Astrocyte (in vitro differentiated cells and primary cell): ENCODE data around the gene SLC6A13. TPM values are rescaled to one million over a fixed set of nuclear protein-coding genes. Genes with fewer than 3 reads are reported as not detected.

ENCODE experiments used
- DNase-seq: peaks from one replicate; pipeline ENCODE4 v3.0.0-alpha.2; 2010; ENCODE audit warnings: low read depth
- FAIRE-seq: peaks from 2 replicates; lab custom pipeline; 2011; peaks lifted over from hg19 to GRCh38; lab: Jason Lieb, UNC
- H2AFZ ChIP-seq: 2 replicates; pipeline ENCODE4 v1.6.0; 2012; ENCODE audit warnings: low read depth, low read length, inconsistent platforms
- H3K27ac ChIP-seq: 2 replicates; pipeline ENCODE4 v1.5.1; 2011; ENCODE audit warnings: low read depth, low read length, inconsistent platforms
- H3K27me3 ChIP-seq: 2 replicates; pipeline ENCODE4 v1.6.0; 2011; ENCODE audit warnings: low read length, inconsistent platforms; ENCODE audit not compliant: insufficient read depth
- H3K36me3 ChIP-seq: 2 replicates; pipeline ENCODE4 v1.5.1; 2011; ENCODE audit warnings: low read length, inconsistent platforms; ENCODE audit not compliant: insufficient read depth
- H3K4me1 ChIP-seq: 2 replicates; pipeline ENCODE4 v1.5.1; 2011; ENCODE audit warnings: low read length, inconsistent platforms; ENCODE audit not compliant: insufficient read depth
- H3K4me2 ChIP-seq: 2 replicates; pipeline ENCODE4 v1.6.0; 2012; ENCODE audit warnings: low read length, inconsistent platforms
- H3K4me3 ChIP-seq: 2 replicates; pipeline ENCODE4 v1.5.1; 2011; ENCODE audit warnings: low read depth, mild to moderate bottlenecking, low read length, inconsistent platforms; ENCODE audit not compliant: insufficient read depth
- H3K79me2 ChIP-seq: 2 replicates; pipeline ENCODE4 v1.6.0; 2012; ENCODE audit warnings: mild to moderate bottlenecking, low read length, inconsistent platforms; ENCODE audit not compliant: insufficient read depth
- H3K9ac ChIP-seq: 2 replicates; pipeline ENCODE4 v1.6.0; 2012; ENCODE audit warnings: mild to moderate bottlenecking, low read length, inconsistent platforms
- H3K9me3 ChIP-seq: 2 replicates; pipeline ENCODE4 v1.5.1; 2012; ENCODE audit warnings: low read depth, mild to moderate bottlenecking, low read length, inconsistent platforms; ENCODE audit not compliant: insufficient read depth
- H4K20me1 ChIP-seq: 2 replicates; pipeline ENCODE4 v1.6.0; 2012; ENCODE audit warnings: low read length, inconsistent platforms; ENCODE audit not compliant: insufficient read depth
- H3K27ac Mint-ChIP-seq: one replicate; pipeline ENCODE4 v1.8.0; 2021; ENCODE audit warnings: mild to moderate bottlenecking, mixed read lengths; ENCODE audit not compliant: unreplicated experiment
- H3K27me3 Mint-ChIP-seq: one replicate; pipeline ENCODE4 v1.8.0; 2021; ENCODE audit warnings: low read depth, mixed read lengths; ENCODE audit not compliant: unreplicated experiment
- H3K36me3 Mint-ChIP-seq: one replicate; pipeline ENCODE4 v1.8.0; 2021; ENCODE audit warnings: low read depth, mixed read lengths; ENCODE audit not compliant: unreplicated experiment
- H3K4me1 Mint-ChIP-seq: one replicate; pipeline ENCODE4 v1.8.0; 2021; ENCODE audit warnings: low read depth, mixed read lengths; ENCODE audit not compliant: unreplicated experiment
- H3K4me3 Mint-ChIP-seq: one replicate; pipeline ENCODE4 v1.8.0; 2021; ENCODE audit warnings: mild to moderate bottlenecking, moderate library complexity, mixed read lengths; ENCODE audit not compliant: unreplicated experiment
- H3K9me3 Mint-ChIP-seq: one replicate; pipeline ENCODE4 v1.8.0; 2021; ENCODE audit warnings: mild to moderate bottlenecking, mixed read lengths; ENCODE audit not compliant: unreplicated experiment
- CTCF ChIP-seq: IDR thresholded peaks from 2 replicates; pipeline ENCODE4 v1.5.1; 2011; ENCODE audit warnings: low read depth, mild to moderate bottlenecking, inconsistent platforms, low read length, moderate library complexity; ENCODE audit not compliant: insufficient read depth
- EZH2 ChIP-seq: IDR thresholded peaks from 2 replicates; pipeline ENCODE4 v1.6.1; 2012; ENCODE audit warnings: mild to moderate bottlenecking, low read length, inconsistent platforms; ENCODE audit not compliant: insufficient read depth
- total RNA-seq: library from RNA; stranded (reverse); gene quantifications from 2 replicates; pipeline ENCODE4 v1.2.1, GENCODE V29; 2021

SLC6A13 gene
- total RNA-seq, 1 donor from 2014 or later = 2.6 TPM

GRCh38 chr12:238736-239398, 23.8 kb downstream of the SLC6A13 start:
- H3K27me3 Mint-ChIP-seq = peaks cover 6% of the 10 kb centered on the region
- peaks cover 7% of the 10 kb centered on the region for H3K9me3 ChIP-seq
- no peak overlapping the region for H2AFZ ChIP-seq
- H3K4me2 ChIP-seq = no peak overlapping the region
- H4K20me1 ChIP-seq = no peaks in the 10 kb centered on the region
- H3K27ac Mint-ChIP-seq = peak overlapping the region; percentile 50
- no peak overlapping the region for H3K9ac ChIP-seq
- no peak for FAIRE-seq
- no peak overlapping the region for H3K27ac ChIP-seq
- H3K4me3 ChIP-seq = no peak overlapping the region
- no peaks in the 10 kb centered on the region for H3K4me1 ChIP-seq
- no peak for TF ChIP-seq EZH2
- H3K9me3 Mint-ChIP-seq = peaks cover 21% of the 10 kb centered on the region
- no peak for DNase-seq
- peaks cover 3% of the 10 kb centered on the region for H3K4me1 Mint-ChIP-seq
- no peaks in the 10 kb centered on the region for H3K27me3 ChIP-seq
- no peaks in the 10 kb centered on the region for H3K79me2 ChIP-seq
- no peaks in the 10 kb centered on the region for H3K36me3 ChIP-seq
- H3K4me3 Mint-ChIP-seq = no peak overlapping the region
- H3K36me3 Mint-ChIP-seq = peaks cover 19% of the 10 kb centered on the region

- H3K4me3 ChIP-seq = no peak overlapping the region
- no peak for FAIRE-seq
- no peak overlapping the region for H3K4me2 ChIP-seq
- no peaks in the 10 kb centered on the region for H3K27me3 ChIP-seq
- no peak overlapping the region for H2AFZ ChIP-seq
- no peaks in the 10 kb centered on the region for H3K36me3 ChIP-seq
- H3K27ac ChIP-seq = no peak overlapping the region
- H3K4me1 ChIP-seq = no peaks in the 10 kb centered on the region
- H4K20me1 ChIP-seq = no peaks in the 10 kb centered on the region
- H3K9me3 ChIP-seq = peaks cover 7% of the 10 kb centered on the region
- Mint-ChIP-seq H3K27me3 (peaks cover 6% of the 10 kb centered on the region), H3K4me1 (no peaks in the 10 kb centered on the region), H3K27ac (no peak overlapping the region), H3K4me3 (peak overlapping the region; percentile 41), H3K36me3 (peaks cover 23% of the 10 kb centered on the region), H3K9me3 (peaks cover 21% of the 10 kb centered on the region)
- no peak for DNase-seq
- H3K79me2 ChIP-seq = no peaks in the 10 kb centered on the region
- H3K9ac ChIP-seq = no peak overlapping the region
- TF ChIP-seq CTCF (no peak), EZH2 (no peak)
Observed at GRCh38 chr12:238116-238515, 24.5 kb downstream of the SLC6A13 start.

GRCh38 chr12:237026-237815, 25.4 kb downstream of the SLC6A13 start:
- no peak overlapping the region for H3K4me3 ChIP-seq
- peaks cover 23% of the 10 kb centered on the region for H3K36me3 Mint-ChIP-seq
- H3K9me3 Mint-ChIP-seq = peaks cover 22% of the 10 kb centered on the region
- H3K27me3 Mint-ChIP-seq = peaks cover 10% of the 10 kb centered on the region
- H3K4me3 Mint-ChIP-seq = no peak overlapping the region
- H3K4me2 ChIP-seq = no peak overlapping the region
- no peaks in the 10 kb centered on the region for H3K4me1 Mint-ChIP-seq
- DNase-seq (no peak), FAIRE-seq (no peak)
- H3K27ac Mint-ChIP-seq = no peak overlapping the region
- no peaks in the 10 kb centered on the region for H3K4me1 ChIP-seq
- H3K9ac ChIP-seq = no peak overlapping the region
- H2AFZ ChIP-seq = no peak overlapping the region
- no peaks in the 10 kb centered on the region for H3K36me3 ChIP-seq
- peaks cover 5% of the 10 kb centered on the region for H3K27me3 ChIP-seq
- no peaks in the 10 kb centered on the region for H4K20me1 ChIP-seq
- no peak overlapping the region for H3K27ac ChIP-seq
- H3K79me2 ChIP-seq = no peaks in the 10 kb centered on the region
- peaks cover 7% of the 10 kb centered on the region for H3K9me3 ChIP-seq
- TF ChIP-seq EZH2 (no peak), CTCF (no peak)
